Measurements from ENCODE around the gene TP53RK. TPM values are rescaled to one million over a fixed set of nuclear protein-coding genes. Genes with fewer than 3 reads are reported as not detected.

TP53RK gene
- 16.7 and 17.7 TPM in 2 replicates for total RNA-seq

GRCh38 chr20:46689082-46689753 is at the start of gene TP53RK:
Gene TP53RK, minus strand, starts transcription at chr20:46689444. Its CDS starts 30 bp downstream, at chr20:46689414.

GRCh38 chr20:46709459-46710152 is 20.4 kb upstream of the TP53RK start, which contains the start of gene SLC2A10:
Gene SLC2A10, plus strand, starts transcription at chr20:46709649. Its CDS starts 88 bp downstream, at chr20:46709737.

GRCh38 chr20:46651091-46651962 is 37.9 kb downstream of the TP53RK start, which contains the start of gene SLC13A3:
Gene SLC13A3, minus strand, starts transcription at chr20:46651459. Its CDS starts 38 bp downstream, at chr20:46651421.

Other genes with a start within 250 kb of the TP53RK start
- 2.8 and 2.9 TPM in 2 replicates for gene ZNF334, start 175.9 kb downstream of the TP53RK start, total RNA-seq
- gene OCSTAMP, start 138.8 kb downstream of the TP53RK start, total RNA-seq = not detected in 2 replicates
- 2.5 and 3.4 TPM in 2 replicates for gene SLC13A3, start 38.0 kb downstream of the TP53RK start, total RNA-seq
- 38.2 and 42.0 TPM in 2 replicates for gene SLC2A10, start 20.2 kb upstream of the TP53RK start, total RNA-seq
- gene EYA2, start 205.4 kb upstream of the TP53RK start, total RNA-seq = 0.49 and 1.6 TPM in 2 replicates